HCT116 (cell line): ENCODE data around the gene GIMAP5. TPM values are rescaled to one million over a fixed set of nuclear protein-coding genes. Genes with fewer than 3 reads are reported as not detected.
A peak's percentile ranks its signal among the peaks of the same experiment; 100 is the strongest.

ENCODE experiments used
- ATAC-seq: fragments of 200-7000 bp; cut with Tn5 transposase; 2 replicates; pipeline ENCODE4 v1.9.1; 2020; ENCODE audit warnings: mild to moderate bottlenecking, moderate library complexity
- BruUV-seq: library from RNA; stranded (reverse); fragments of 400-500 nt; replicated peaks from 2 replicates; lab custom pipeline; 2021; lab: Mats Ljungman, UMichigan
- CTCF ChIA-PET: fragments of 300-600 bp; sonication (Branson Sonifier 250); formaldehyde crosslinking; loops from one replicate; lab custom pipeline; 2021; ENCODE audit warnings: antibody characterized with exemption; lab: Charles Lee
- POLR2A ChIA-PET: fragments of 300-600, 350-600 bp; sonication (Branson Sonifier 250); formaldehyde crosslinking; loops from one replicate; lab custom pipeline; 2021; ENCODE audit warnings: antibody characterized with exemption; lab: Charles Lee
- RAD21 ChIA-PET, 2 experiments: fragments of 300-600 bp; sonication (Branson Sonifier 250); formaldehyde crosslinking; loops; one replicate each; lab custom pipeline; 2023; ENCODE audit warnings: low total read pairs in 2 of 2; ENCODE audit not compliant: uncharacterized antibody in 2 of 2, unreplicated experiment in 2 of 2, low non-redundant PET in 1 of 2; lab: Charles Lee
- DNase-seq: peaks from one replicate; pipeline ENCODE4 v3.0.0-alpha.2; 2010; ENCODE audit warnings: low read depth, low spot score
- H2AFZ ChIP-seq: fragments of 200-600 bp; shearing (Covaris generic), sonication (generic); 2 replicates; pipeline ENCODE4 v1.6.1; 2017; ENCODE audit warnings: low read depth, mixed run types, mixed read lengths, antibody characterized with exemption, low read length; ENCODE audit not compliant: poor library complexity, severe bottlenecking
- H3K27ac ChIP-seq: 2 replicates; pipeline ENCODE4 v1.5.1; 2012; ENCODE audit warnings: low read depth, low read length
- H3K27me3 ChIP-seq: fragments of 200-600 bp; sonication (generic); 2 replicates; pipeline ENCODE4 v1.6.1; 2016; ENCODE audit warnings: mixed run types, low read length, mixed read lengths; ENCODE audit not compliant: insufficient read depth
- H3K36me3 ChIP-seq, 2 experiments: fragments of 200-500 bp in 1 of 2; fragments of 200-600 bp in 1 of 2; sonication (Bioruptor generic) in 1 of 2; sonication (generic) in 1 of 2; 2 replicates each; pipeline versions ENCODE4 v1.5.1 to v1.6.1; 2014 to 2016; ENCODE audit warnings: low read length in 2 of 2, inconsistent platforms in 1 of 2, mixed read lengths in 1 of 2, mixed run types in 1 of 2; ENCODE audit not compliant: insufficient read depth in 2 of 2, control insufficient read depth in 1 of 2
- H3K4me1 ChIP-seq, 2 experiments: fragments of 200-600 bp in 1 of 2; sonication (generic) in 1 of 2; 2 replicates each; pipeline versions ENCODE4 v1.5.1 to v1.6.1; 2012 to 2017; ENCODE audit warnings: low read length in 2 of 2, inconsistent platforms in 1 of 2, mild to moderate bottlenecking in 1 of 2, mixed read lengths in 1 of 2, mixed run types in 1 of 2, moderate library complexity in 1 of 2; ENCODE audit not compliant: insufficient read depth in 2 of 2, control insufficient read depth in 1 of 2
- H3K4me2 ChIP-seq: fragments of 200-600 bp; sonication (generic); 2 replicates; pipeline ENCODE4 v1.6.1; 2017; ENCODE audit warnings: mixed run types, low read length, mixed read lengths
- H3K4me3 ChIP-seq, 2 experiments: fragments of 200-600 bp in 1 of 2; sonication (generic) in 1 of 2; replicated peaks in 1 of 2; 2 replicates each; pipeline ENCODE4 v1.5.1; 2011 to 2016; ENCODE audit warnings: low read length in 2 of 2, control low read depth in 1 of 2, low read depth in 1 of 2, mild to moderate bottlenecking in 1 of 2, mixed read lengths in 1 of 2, mixed run types in 1 of 2
- H3K79me2 ChIP-seq: fragments of 200-600 bp; sonication (generic); 2 replicates; pipeline ENCODE4 v1.6.1; 2017; ENCODE audit warnings: mild to moderate bottlenecking, mixed run types, low read length, moderate library complexity, mixed read lengths; ENCODE audit not compliant: insufficient read depth
- H3K9ac ChIP-seq: fragments of 200-600 bp; sonication (generic); 2 replicates; pipeline ENCODE4 v1.6.1; 2016; ENCODE audit warnings: low read length, mixed read lengths
- H3K9me2 ChIP-seq: fragments of 200-600 bp; sonication (generic), shearing (Covaris generic); 2 replicates; pipeline ENCODE4 v1.6.1; 2017; ENCODE audit warnings: mixed run types, mild to moderate bottlenecking, moderate library complexity; ENCODE audit not compliant: insufficient read depth
- H3K9me3 ChIP-seq, 2 experiments: fragments of 200-500 bp in 1 of 2; fragments of 200-600 bp in 1 of 2; sonication (Bioruptor generic) in 1 of 2; sonication (generic) in 1 of 2; 2 replicates each; pipeline ENCODE4 v1.6.1; 2014 to 2017; ENCODE audit warnings: low read length in 2 of 2, mixed read lengths in 2 of 2, inconsistent platforms in 1 of 2, low read depth in 1 of 2, mild to moderate bottlenecking in 1 of 2, mixed run types in 1 of 2, moderate library complexity in 1 of 2; ENCODE audit not compliant: control insufficient read depth in 1 of 2, insufficient read depth in 1 of 2
- H4K20me1 ChIP-seq: fragments of 200-600 bp; sonication (generic), shearing (Covaris generic); 2 replicates; pipeline ENCODE4 v1.6.1; 2017; ENCODE audit warnings: mixed run types, mild to moderate bottlenecking, moderate library complexity; ENCODE audit not compliant: insufficient read depth
- ATF3 ChIP-seq: IDR thresholded peaks from 2 replicates; pipeline ENCODE4 v1.6.1; 2012
- CBX3 ChIP-seq: IDR thresholded peaks from 2 replicates; pipeline ENCODE4 v1.6.1; 2012; ENCODE audit warnings: low read depth
- CEBPB ChIP-seq: IDR thresholded peaks from 2 replicates; pipeline ENCODE4 v1.6.1; 2012; ENCODE audit warnings: low read depth
- CTCF ChIP-seq, 3 experiments: fragments of 200-600 bp in 1 of 3; sonication (generic) in 1 of 3; IDR thresholded peaks in 2 of 3; conservative IDR thresholded peaks in 1 of 3; 2 replicates each; pipeline ENCODE4 v1.5.1; 2012 to 2017; ENCODE audit warnings: low read depth in 2 of 3, low read length in 2 of 3, antibody characterized with exemption in 1 of 3, borderline replicate concordance in 1 of 3, control low read depth in 1 of 3, mild to moderate bottlenecking in 1 of 3, mixed read lengths in 1 of 3, mixed run types in 1 of 3, moderate library complexity in 1 of 3; ENCODE audit not compliant: insufficient read depth in 1 of 3
- FOSL1 ChIP-seq: IDR thresholded peaks from 2 replicates; pipeline ENCODE4 v1.6.1; 2012; ENCODE audit warnings: low read depth
- JUND ChIP-seq: IDR thresholded peaks from 2 replicates; pipeline ENCODE4 v1.6.1; 2012
- POLR2AphosphoS5 ChIP-seq: IDR thresholded peaks from 2 replicates; pipeline ENCODE4 v1.6.1; 2011; ENCODE audit warnings: mild to moderate bottlenecking, low read depth, low read length, moderate library complexity
- RAD21 ChIP-seq: IDR thresholded peaks from 2 replicates; pipeline ENCODE4 v1.6.1; 2012; ENCODE audit warnings: low read depth, mild to moderate bottlenecking
- REST ChIP-seq: IDR thresholded peaks from 2 replicates; pipeline ENCODE4 v1.6.1; 2012; ENCODE audit warnings: low read depth
- TCF7L2 ChIP-seq: IDR thresholded peaks from 2 replicates; pipeline ENCODE4 v1.7.0; 2011; ENCODE audit warnings: borderline replicate concordance, inconsistent platforms; ENCODE audit not compliant: insufficient read depth, insufficient read length; ENCODE audit errors: extremely low read depth
- intact Hi-C: fragments of 100-400 bp; cut with micrococcal nuclease; formaldehyde crosslinking; loops from 2 replicates; pipeline ENCODE4 v1.10.0; 2022
- total RNA-seq: library from RNA; stranded (reverse); gene quantifications from one replicate; pipeline ENCODE4 v1.2.1, GENCODE V29; 2021; ENCODE audit not compliant: unreplicated experiment

The GIMAP5 gene
- total RNA-seq, 1 experiment from 2014 or later = 0.57 TPM

GRCh38 chr7:150738092-150738491 is 874 bp downstream of the GIMAP5 start:
- H3K9me2 ChIP-seq = no peaks in the 10 kb centered on the region
- intact Hi-C loops = no loop called here
- TF ChIP-seq POLR2AphosphoS5 (no peak), REST (no peak), CBX3 (no peak), ATF3 (no peak), CEBPB (no peak), TCF7L2 (no peak), RAD21 (no peak), FOSL1 (no peak), JUND (no peak), CTCF (IDR thresholded peaks at IDR 0.05 in 2 of 3, conservative IDR thresholded peaks at IDR 0.05 in 1 of 3; ENCODE audit: borderline replicate concordance in 1 of 3, insufficient read depth in 1 of 3, low read depth in 2 of 3, low read length in 2 of 3) (no peak)
- ChIA-PET POLR2A (no interaction called here), RAD21 (no interaction called here), CTCF (interaction anchor here (1.0 to 1.4 kb wide), 3 partner anchors 138 to 272 kb away, joined by 3 to 5 read pairs (median 3); no protein-coding TSS in a partner anchor)
- no peaks in the 10 kb centered on the region for H3K79me2 ChIP-seq
- ATAC-seq (no peak), DNase-seq (no peak)
- H3K9me3 ChIP-seq = no peaks in the 10 kb centered on the region
- H3K9ac ChIP-seq = no peak overlapping the region
- no peaks in the 10 kb centered on the region for H3K36me3 ChIP-seq
- no peaks in the 10 kb centered on the region for H4K20me1 ChIP-seq
- no peak overlapping the region for H2AFZ ChIP-seq
- no peak overlapping the region for H3K4me3 ChIP-seq
- peaks cover 0 to 10% of the 10 kb centered on the region in 2 experiments; a peak in 3 of 4 replicates for H3K4me1 ChIP-seq
- peaks cover 65% of the 10 kb centered on the region for H3K27me3 ChIP-seq
- H3K4me2 ChIP-seq = peak overlapping the region; percentile 37
- no peak overlapping the region for H3K27ac ChIP-seq
- BruUV-seq = no TSS peak
